ENCODE measurements around the gene WWOX.

GRCh38 chr16:78876671-78877070 is 777.2 kb downstream of the WWOX start:
- TF ChIP-seq EZH2 (IDR thresholded peaks at IDR 0.05) (no peak), POLR2AphosphoS5 (IDR thresholded peaks at IDR 0.05; ENCODE audit: borderline replicate concordance, low read depth, low read length) (no peak)

Data from SK-N-MC (cell line).